Mesendoderm (in vitro differentiated cells): ENCODE results near the gene TRIM8.

Experiments used
- DNase-seq: peaks from one replicate; pipeline ENCODE4 v3.0.0; 2013
- H2AK5ac ChIP-seq: 2 replicates; pipeline ENCODE4 v1.6.1; 2013; ENCODE audit warnings: low read length, inconsistent platforms
- H2BK120ac ChIP-seq: 2 replicates; pipeline ENCODE4 v1.6.1; 2013; ENCODE audit warnings: low read depth, mild to moderate bottlenecking, low read length, moderate library complexity, mixed read lengths
- H2BK15ac ChIP-seq: replicated peaks from 2 replicates; pipeline ENCODE4 v1.6.1; 2013; ENCODE audit warnings: low read depth, mild to moderate bottlenecking, moderate library complexity
- H2BK5ac ChIP-seq: 2 replicates; pipeline ENCODE4 v1.6.1; 2013; ENCODE audit warnings: low read length, inconsistent platforms
- H3K18ac ChIP-seq: 2 replicates; pipeline ENCODE4 v1.6.1; 2013; ENCODE audit warnings: mild to moderate bottlenecking, low read length, mixed read lengths
- H3K23ac ChIP-seq: one replicate; pipeline ENCODE4 v1.6.1; 2013; ENCODE audit warnings: low read length
- H3K27ac ChIP-seq: 2 replicates; pipeline ENCODE4 v1.5.1; 2013; ENCODE audit warnings: low read depth, mild to moderate bottlenecking, inconsistent platforms, low read length, moderate library complexity
- H3K27me3 ChIP-seq: 2 replicates; pipeline ENCODE4 v1.6.1; 2013; ENCODE audit warnings: low read length, control low read depth, mild to moderate bottlenecking, inconsistent platforms; ENCODE audit not compliant: insufficient read depth, poor library complexity
- H3K36me3 ChIP-seq: 2 replicates; pipeline ENCODE4 v1.6.1; 2013; ENCODE audit warnings: low read length, inconsistent platforms; ENCODE audit not compliant: control insufficient read depth, insufficient read depth
- H3K4ac ChIP-seq: one replicate; pipeline ENCODE4 v1.6.1; 2013; ENCODE audit warnings: low read depth, mild to moderate bottlenecking, low read length, moderate library complexity
- H3K4me1 ChIP-seq: 2 replicates; pipeline ENCODE4 v1.6.1; 2013; ENCODE audit warnings: low read depth, low read length, inconsistent platforms; ENCODE audit not compliant: control insufficient read depth
- H3K4me2 ChIP-seq: 2 replicates; pipeline ENCODE4 v1.6.1; 2013; ENCODE audit warnings: low read length
- H3K4me3 ChIP-seq: 2 replicates; pipeline ENCODE4 v1.5.1; 2013; ENCODE audit warnings: mild to moderate bottlenecking, low read length
- H3K56ac ChIP-seq: one replicate; pipeline ENCODE4 v1.6.1; 2013; ENCODE audit warnings: low read length
- H3K79me1 ChIP-seq: 2 replicates; pipeline ENCODE4 v1.6.1; 2013; ENCODE audit warnings: low read length, inconsistent platforms
- H3K79me2 ChIP-seq: 2 replicates; pipeline ENCODE4 v1.6.1; 2013; ENCODE audit warnings: mild to moderate bottlenecking, low read length; ENCODE audit not compliant: control insufficient read depth, insufficient read depth
- H3K9ac ChIP-seq: 2 replicates; pipeline ENCODE4 v1.6.1; 2013; ENCODE audit warnings: low read length, inconsistent platforms
- H4K5ac ChIP-seq: one replicate; pipeline ENCODE4 v1.6.1; 2013; ENCODE audit warnings: low read length
- H4K8ac ChIP-seq: one replicate; pipeline ENCODE4 v1.6.1; 2013; ENCODE audit warnings: low read depth, mild to moderate bottlenecking, control low read depth, low read length, moderate library complexity
- WGBS: extraction: QIAGEN DNeasy Blood & Tissue Kit; methylation state at CpG from one replicate; pipeline ENCODE4 v1.1.7; 2013; ENCODE audit warnings: low lambda C conversion rate, missing lambda C conversion rate; ENCODE audit not compliant: insufficient coverage; ENCODE audit errors: extremely low coverage; 5-methylcytosine and 5-hydroxymethylcytosine counted together

Gene TRIM8

GRCh38 chr10:102702742-102703141 lies 58.5 kb downstream of the TRIM8 start:
- Histone ChIP-seq H3K79me1 (no peaks in the 10 kb centered on the region), H4K8ac (no peak overlapping the region), H3K9ac (no peak overlapping the region), H3K27ac (no peak overlapping the region), H2AK5ac (no peak overlapping the region), H3K23ac (no peak overlapping the region), H3K4me2 (no peak overlapping the region), H3K18ac (no peak overlapping the region), H3K4ac (no peak overlapping the region), H4K5ac (no peak overlapping the region), H3K27me3 (no peaks in the 10 kb centered on the region), H2BK120ac (no peak overlapping the region), H3K79me2 (no peaks in the 10 kb centered on the region), H2BK5ac (no peak overlapping the region), H3K36me3 (peaks cover 3% of the 10 kb centered on the region), H2BK15ac (no peak overlapping the region), H3K4me1 (no peaks in the 10 kb centered on the region), H3K4me3 (no peak overlapping the region), H3K56ac (no peak overlapping the region)
- WGBS = no CpG with 5 or more reads among the region's 2 CpGs
- DNase-seq = no peak

- no peak overlapping the region for H3K56ac ChIP-seq
- no peaks in the 10 kb centered on the region for H3K36me3 ChIP-seq
- H4K5ac ChIP-seq = no peak overlapping the region
- H2BK15ac ChIP-seq = no peak overlapping the region
- H3K79me2 ChIP-seq = no peaks in the 10 kb centered on the region
- H3K4me3 ChIP-seq = no peak overlapping the region
- H3K23ac ChIP-seq = no peak overlapping the region
- H2BK120ac ChIP-seq = no peak overlapping the region
- no peak overlapping the region for H3K4ac ChIP-seq
- H3K79me1 ChIP-seq = no peaks in the 10 kb centered on the region
- no peak overlapping the region for H2BK5ac ChIP-seq
- DNase-seq = no peak
- H3K9ac ChIP-seq = no peak overlapping the region
- H3K4me1 ChIP-seq = no peaks in the 10 kb centered on the region
- no CpG with 5 or more reads among the region's 6 CpGs for WGBS
- no peak overlapping the region for H4K8ac ChIP-seq
- no peak overlapping the region for H2AK5ac ChIP-seq
- no peak overlapping the region for H3K27ac ChIP-seq
- no peak overlapping the region for H3K4me2 ChIP-seq
- no peak overlapping the region for H3K18ac ChIP-seq
- no peaks in the 10 kb centered on the region for H3K27me3 ChIP-seq
Measured at GRCh38 chr10:102704915-102705314, 60.6 kb downstream of the TRIM8 start.

DNA sequence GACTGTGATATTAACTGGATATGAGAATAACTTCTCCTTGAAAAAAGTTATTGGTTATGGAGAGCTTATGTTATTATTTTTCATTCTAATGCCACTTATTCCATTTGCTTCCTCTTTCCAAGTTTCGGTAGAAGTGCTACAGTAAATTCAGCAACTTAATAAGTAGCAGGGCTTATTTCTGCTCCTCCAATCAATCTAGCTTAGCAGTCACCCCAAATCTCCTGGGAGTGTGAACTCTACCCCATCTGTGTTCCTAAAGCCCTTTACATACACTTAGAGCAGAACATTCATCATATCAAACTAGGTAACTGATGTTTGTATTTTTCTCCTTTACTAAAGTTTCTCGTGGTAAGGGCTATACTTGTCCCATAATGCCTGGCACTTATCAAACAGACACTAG lies 61.3 kb downstream of the TRIM8 start:
- Histone ChIP-seq H3K4me1 (no peaks in the 10 kb centered on the region), H3K9ac (no peak overlapping the region), H3K79me1 (no peaks in the 10 kb centered on the region), H3K27me3 (no peaks in the 10 kb centered on the region), H2BK5ac (no peak overlapping the region), H3K4me3 (no peak overlapping the region), H3K4ac (no peak overlapping the region), H4K5ac (no peak overlapping the region), H2AK5ac (no peak overlapping the region), H3K27ac (no peak overlapping the region), H3K18ac (no peak overlapping the region), H2BK15ac (no peak overlapping the region), H4K8ac (no peak overlapping the region), H3K56ac (no peak overlapping the region), H3K4me2 (no peak overlapping the region), H2BK120ac (no peak overlapping the region), H3K36me3 (no peaks in the 10 kb centered on the region), H3K23ac (no peak overlapping the region), H3K79me2 (no peaks in the 10 kb centered on the region)
- WGBS = no CpG with 5 or more reads among the region's 2 CpGs
- DNase-seq = no peak
